IMR-90 (cell line): ENCODE measurements around the gene NEK2. TPM values are rescaled to one million over a fixed set of nuclear protein-coding genes. Genes with fewer than 3 reads are reported as not detected.
A peak's percentile ranks its signal among the peaks of the same experiment; 100 is the strongest.

ENCODE experiments used
- ATAC-seq: fragments of 200-7000 bp; cut with Tn5 transposase; 2 replicates; pipeline ENCODE4 v1.9.1; 2020; ENCODE audit warnings: low read depth, mild to moderate bottlenecking, moderate library complexity
- BruUV-seq: library from RNA; stranded (reverse); fragments of 400-500 nt; replicated peaks from 2 replicates; lab custom pipeline; 2021; lab: Mats Ljungman, UMichigan
- CTCF ChIA-PET: fragments of 300-600 bp; formaldehyde crosslinking; extraction: SDS; loops from one replicate; lab custom pipeline; 2021; ENCODE audit warnings: antibody characterized with exemption; lab: Yijun Ruan, JAX
- POLR2A ChIA-PET: fragments of 300-600 bp; sonication (Branson Sonifier 250); formaldehyde crosslinking; loops from one replicate; lab custom pipeline; 2022; ENCODE audit warnings: antibody characterized with exemption; ENCODE audit not compliant: unreplicated experiment; lab: Charles Lee
- DNase-seq: peaks from one replicate; pipeline ENCODE4 v3.0.0; 2013
- H2AFZ ChIP-seq: replicated peaks from 2 replicates; pipeline ENCODE3; 2013; ENCODE audit warnings: low read length, mild to moderate bottlenecking; ENCODE audit not compliant: poor library complexity
- H2AK5ac ChIP-seq: 2 replicates; pipeline ENCODE4 v1.6.1; 2013; ENCODE audit warnings: low read depth, low read length, inconsistent platforms
- H2AK9ac ChIP-seq: replicated peaks from 2 replicates; pipeline ENCODE3; 2013; ENCODE audit warnings: mild to moderate bottlenecking, low read depth, low read length, moderate library complexity; ENCODE audit not compliant: poor library complexity
- H2BK120ac ChIP-seq: 2 replicates; pipeline ENCODE4 v1.6.1; 2013; ENCODE audit warnings: low read depth, low read length, inconsistent platforms
- H2BK15ac ChIP-seq: 3 replicates; pipeline ENCODE4 v1.6.1; 2013; ENCODE audit warnings: low read depth, low read length, inconsistent platforms
- H2BK20ac ChIP-seq: 2 replicates; pipeline ENCODE4 v1.6.1; 2013; ENCODE audit warnings: low read depth, mild to moderate bottlenecking, inconsistent platforms, low read length, moderate library complexity
- H2BK5ac ChIP-seq: 2 replicates; pipeline ENCODE4 v1.6.1; 2013; ENCODE audit warnings: mild to moderate bottlenecking, low read depth, low read length, inconsistent platforms; ENCODE audit not compliant: poor library complexity, severe bottlenecking
- H3K14ac ChIP-seq: replicated peaks from 2 replicates; pipeline ENCODE4 v1.6.1; 2013; ENCODE audit warnings: low read depth, low read length, inconsistent platforms
- H3K18ac ChIP-seq: 2 replicates; pipeline ENCODE4 v1.6.1; 2013; ENCODE audit warnings: low read depth, low read length, control low read depth
- H3K23ac ChIP-seq: 2 replicates; pipeline ENCODE4 v1.6.1; 2013; ENCODE audit warnings: low read depth, low read length, inconsistent platforms
- H3K27ac ChIP-seq: 2 replicates; pipeline ENCODE4 v1.5.1; 2013; ENCODE audit warnings: mild to moderate bottlenecking, control low read depth, low read length; ENCODE audit not compliant: insufficient read depth
- H3K27me3 ChIP-seq: 2 replicates; pipeline ENCODE4 v1.6.1; 2013; ENCODE audit warnings: low read length; ENCODE audit not compliant: control insufficient read depth, insufficient read depth
- H3K36me3 ChIP-seq: 2 replicates; pipeline ENCODE4 v1.6.1; 2013; ENCODE audit warnings: low read length, mixed read lengths; ENCODE audit not compliant: control insufficient read depth, insufficient read depth
- H3K4ac ChIP-seq: 2 replicates; pipeline ENCODE4 v1.6.1; 2013; ENCODE audit warnings: low read depth, low read length, inconsistent platforms
- H3K4me1 ChIP-seq: 2 replicates; pipeline ENCODE4 v1.6.1; 2013; ENCODE audit warnings: low read length, mixed read lengths; ENCODE audit not compliant: control insufficient read depth, insufficient read depth
- H3K4me2 ChIP-seq: 2 replicates; pipeline ENCODE4 v1.6.1; 2013; ENCODE audit warnings: low read depth, mild to moderate bottlenecking, control low read depth, low read length, moderate library complexity
- H3K4me3 ChIP-seq: 2 replicates; pipeline ENCODE4 v1.5.1; 2013; ENCODE audit warnings: low read depth, mild to moderate bottlenecking, control low read depth, low read length, moderate library complexity; ENCODE audit not compliant: insufficient read depth
- H3K56ac ChIP-seq: 2 replicates; pipeline ENCODE4 v1.6.1; 2013; ENCODE audit warnings: low read length, inconsistent platforms; ENCODE audit not compliant: insufficient read depth; ENCODE audit errors: extremely low read depth
- H3K79me1 ChIP-seq, 2 experiments: 2 replicates each; pipeline ENCODE4 v1.6.1; 2013; ENCODE audit warnings: low read length in 2 of 2, inconsistent platforms in 1 of 2, low read depth in 1 of 2
- H3K9ac ChIP-seq: 2 replicates; pipeline ENCODE4 v1.6.1; 2013; ENCODE audit warnings: low read depth, low read length, control low read depth
- H3K9me1 ChIP-seq: 2 replicates; pipeline ENCODE4 v1.6.1; 2013; ENCODE audit warnings: low read length, inconsistent platforms; ENCODE audit not compliant: insufficient read depth
- H3K9me3 ChIP-seq: 2 replicates; pipeline ENCODE4 v1.6.1; 2013; ENCODE audit warnings: low read length; ENCODE audit not compliant: control insufficient read depth, insufficient read depth
- H4K20me1 ChIP-seq: 2 replicates; pipeline ENCODE4 v1.6.1; 2013; ENCODE audit warnings: low read length, inconsistent platforms; ENCODE audit not compliant: insufficient read depth
- H4K5ac ChIP-seq: 2 replicates; pipeline ENCODE4 v1.6.1; 2013; ENCODE audit warnings: mild to moderate bottlenecking, low read depth, low read length, control low read depth
- H4K8ac ChIP-seq, 2 experiments: 2 replicates each; pipeline ENCODE4 v1.6.1; 2013; ENCODE audit warnings: low read depth in 2 of 2, low read length in 2 of 2, control low read depth in 1 of 2, inconsistent platforms in 1 of 2
- H4K91ac ChIP-seq: 2 replicates; pipeline ENCODE4 v1.6.1; 2013; ENCODE audit warnings: low read depth, low read length, inconsistent platforms; ENCODE audit not compliant: insufficient read depth
- BHLHE40 ChIP-seq: fragments of 150-350 bp; IDR thresholded peaks from 2 replicates; pipeline ENCODE4 v1.6.1; 2016; ENCODE audit warnings: mild to moderate bottlenecking, low read depth, low read length
- CEBPB ChIP-seq: IDR thresholded peaks from 2 replicates; pipeline ENCODE4 v1.6.1; 2012; ENCODE audit warnings: low read depth, low read length, improper control_type of control experiment
- FOS ChIP-seq: fragments of 150-350 bp; IDR thresholded peaks from 2 replicates; pipeline ENCODE4 v1.6.1; 2016; ENCODE audit warnings: low read depth, low read length
- MAFK ChIP-seq: IDR thresholded peaks from 2 replicates; pipeline ENCODE4 v1.6.1; 2012; ENCODE audit warnings: low read depth, low read length, improper control_type of control experiment
- MAZ ChIP-seq: IDR thresholded peaks from 2 replicates; pipeline ENCODE4 v1.6.1; 2012; ENCODE audit warnings: low read depth, mild to moderate bottlenecking, low read length, improper control_type of control experiment, moderate library complexity, borderline replicate concordance
- MXI1 ChIP-seq: IDR thresholded peaks from 2 replicates; pipeline ENCODE4 v1.6.1; 2012; ENCODE audit warnings: low read depth, mild to moderate bottlenecking, low read length, moderate library complexity, borderline replicate concordance
- NFE2L2 ChIP-seq: fragments of 150-350 bp; IDR thresholded peaks from 2 replicates; pipeline ENCODE4 v1.6.1; 2016; ENCODE audit warnings: low read depth, mild to moderate bottlenecking, low read length
- POLR2A ChIP-seq: IDR thresholded peaks from 2 replicates; pipeline ENCODE4 v1.6.1; 2012; ENCODE audit warnings: mild to moderate bottlenecking, low read depth, low read length
- RAD21 ChIP-seq: IDR thresholded peaks from 2 replicates; pipeline ENCODE4 v1.6.1; 2012; ENCODE audit warnings: low read length, improper control_type of control experiment
- RCOR1 ChIP-seq: IDR thresholded peaks from 2 replicates; pipeline ENCODE4 v1.6.1; 2012; ENCODE audit warnings: mild to moderate bottlenecking, low read length, improper control_type of control experiment; ENCODE audit not compliant: insufficient replicate concordance
- SMC3 ChIP-seq: fragments of 150-350 bp; IDR thresholded peaks from 2 replicates; pipeline ENCODE4 v1.6.1; 2016; ENCODE audit warnings: low read depth, mild to moderate bottlenecking, antibody characterized with exemption, low read length, moderate library complexity
- WGBS, 2 experiments: methylation state at CpG; one replicate each; pipeline versions ENCODE4 v1.1.5 to v1.1.7; 2013; ENCODE audit warnings: missing lambda C conversion rate in 2 of 2; ENCODE audit not compliant: insufficient read length in 1 of 2; ENCODE audit errors: extremely low coverage in 2 of 2; 5-methylcytosine and 5-hydroxymethylcytosine counted together
- dilution Hi-C: fragments of 300-500 bp; cut with HindIII; formaldehyde crosslinking; loops from one replicate; pipeline ENCODE4 v1.14.3; 2018; ENCODE audit warnings: low sequenced_read_pairs; ENCODE audit not compliant: unreplicated experiment
- in situ Hi-C: fragments of 300-500 bp; cut with MboI; formaldehyde crosslinking; loops from 3 replicates; pipeline ENCODE4 v1.14.3; 2019; ENCODE audit warnings: low sequenced_read_pairs, inconsistent platforms, mixed read lengths
- intact Hi-C: fragments of 100-400 bp; cut with micrococcal nuclease; formaldehyde crosslinking; loops from 2 replicates; pipeline ENCODE4 v1.10.0; 2022
- polyA plus RNA-seq, 3 experiments: library from polyadenylated mRNA; depleted of rRNA; stranded (reverse); fragments of >200 nt; gene quantifications; 2 replicates each; pipeline ENCODE4 v1.2.3, GENCODE V29; 2012; ENCODE audit warnings: low replicate concordance in 1 of 3
- total RNA-seq: library from RNA; depleted of rRNA; stranded (reverse); fragments of >200 nt; gene quantifications from 2 replicates; pipeline ENCODE4 v1.2.3, GENCODE V29; 2012
- TF ChIP-seq, protein P1 (sequence below): fragments of 150-350 bp; IDR thresholded peaks from 2 replicates; pipeline ENCODE4 v1.6.1; 2016; ENCODE audit warnings: low read depth, mild to moderate bottlenecking, low read length, moderate library complexity, borderline replicate concordance

NEK2 gene
- total and polyA plus RNA-seq, 2 of the 4 experiments (the other 2 are of a cell fraction) = 9.9 to 26.0 TPM

DNA sequence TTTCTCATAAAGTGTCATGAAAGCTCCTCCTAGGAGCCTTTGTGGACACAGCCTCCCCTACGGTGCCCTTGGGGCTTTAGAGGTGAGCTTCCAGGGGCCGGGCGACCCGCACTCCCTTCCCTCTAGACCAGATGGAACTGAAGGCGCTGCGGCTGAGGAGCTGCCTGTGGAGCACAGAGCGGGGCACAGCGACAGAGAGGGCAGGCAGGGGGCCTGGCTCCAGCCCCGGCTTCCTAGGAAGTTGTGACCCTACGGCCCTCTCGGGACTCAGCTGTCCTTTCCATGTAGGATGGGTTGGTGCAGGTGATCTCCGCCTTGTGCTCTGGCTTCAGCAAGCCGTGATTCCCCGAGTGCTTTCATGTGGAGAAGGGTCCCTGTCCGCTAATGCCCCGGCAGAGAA, 23.6 kb upstream of the NEK2 start:
- Histone ChIP-seq H2AFZ (peak overlapping the region; percentile 34), H4K20me1 (no peaks in the 10 kb centered on the region)

More for the DNA sequence above, 23.6 kb upstream of the NEK2 start:
- no peak overlapping the region for H3K4me2 ChIP-seq
- POLR2A ChIA-PET = no interaction called here
- in situ Hi-C loops = loop anchor here (25.0 kb wide), 1 partner anchor 663 kb away; no protein-coding TSS in a partner anchor
- no peaks in the 10 kb centered on the region for H3K36me3 ChIP-seq
- dilution Hi-C loops = no loop called here
- no peak overlapping the region for H4K8ac ChIP-seq
- H2BK5ac ChIP-seq = no peak overlapping the region
- no peak overlapping the region for H2BK20ac ChIP-seq
- peaks cover 20% of the 10 kb centered on the region for H3K27me3 ChIP-seq
- H3K79me1 ChIP-seq = no peaks in the 10 kb centered on the region
- no peak overlapping the region for H2AK5ac ChIP-seq
- H3K23ac ChIP-seq = no peak overlapping the region
- no peaks in the 10 kb centered on the region for H3K9me1 ChIP-seq
- H3K27ac ChIP-seq = no peak overlapping the region
- DNase-seq (no peak), ATAC-seq (no peak)
- H3K4me3 ChIP-seq = no peak overlapping the region
- H3K4me1 ChIP-seq = no peaks in the 10 kb centered on the region
- H3K14ac ChIP-seq = no peak overlapping the region
- no peak overlapping the region for H2AK9ac ChIP-seq
- BruUV-seq = no TSS peak
- intact Hi-C loops = loop anchor here (5.0 kb wide), 2 partner anchors 313 to 758 kb away; no protein-coding TSS in a partner anchor
- H3K9me3 ChIP-seq = no peaks in the 10 kb centered on the region
- H3K56ac ChIP-seq = no peak overlapping the region
- 60% methylated on average over 2 of the region's 16 CpGs; no CpG with 5 or more reads in 1 of the 2 experiments for WGBS, 2 experiments
- H4K91ac ChIP-seq = no peak overlapping the region
- H4K5ac ChIP-seq = no peak overlapping the region
- CTCF ChIA-PET = interaction anchor here (0.7 to 2.0 kb wide), 12 partner anchors 8 to 391 kb away, joined by 3 to 8 read pairs (median 5); partner anchors contain the start of genes DTL and INTS7
- no peak overlapping the region for H3K4ac ChIP-seq
- H3K18ac ChIP-seq = no peak overlapping the region
- H2BK120ac ChIP-seq = no peak overlapping the region
- no peak overlapping the region for H2BK15ac ChIP-seq
- no peak overlapping the region for H3K9ac ChIP-seq
- no peak for TF ChIP-seq NFE2L2
- no peak for TF ChIP-seq RCOR1
- no peak for TF ChIP-seq MAZ
- no peak for TF ChIP-seq BHLHE40
- TF ChIP-seq SMC3 = no peak
- no peak for TF ChIP-seq CEBPB
- TF ChIP-seq MAFK = no peak
- TF ChIP-seq MXI1 = no peak
- TF ChIP-seq, protein P1, sequence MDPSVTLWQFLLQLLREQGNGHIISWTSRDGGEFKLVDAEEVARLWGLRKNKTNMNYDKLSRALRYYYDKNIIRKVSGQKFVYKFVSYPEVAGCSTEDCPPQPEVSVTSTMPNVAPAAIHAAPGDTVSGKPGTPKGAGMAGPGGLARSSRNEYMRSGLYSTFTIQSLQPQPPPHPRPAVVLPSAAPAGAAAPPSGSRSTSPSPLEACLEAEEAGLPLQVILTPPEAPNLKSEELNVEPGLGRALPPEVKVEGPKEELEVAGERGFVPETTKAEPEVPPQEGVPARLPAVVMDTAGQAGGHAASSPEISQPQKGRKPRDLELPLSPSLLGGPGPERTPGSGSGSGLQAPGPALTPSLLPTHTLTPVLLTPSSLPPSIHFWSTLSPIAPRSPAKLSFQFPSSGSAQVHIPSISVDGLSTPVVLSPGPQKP = no peak
- TF ChIP-seq RAD21 = no peak
- TF ChIP-seq POLR2A = no peak
- TF ChIP-seq FOS = no peak
